GM19455 (cell line): Measurements from ENCODE around the gene FNDC3B.
"Not testable (repeated sequence)": the region's sequence is repeated elsewhere in the genome, so short reads cannot be mapped to it uniquely, and the experiment has no call there.

Experiments
- ATAC-seq: cut with Tn5 transposase; IDR thresholded peaks from one replicate; pipeline ENCODE4 v1.9.1; 2021; ENCODE audit not compliant: unreplicated experiment

The FNDC3B gene

DNA sequence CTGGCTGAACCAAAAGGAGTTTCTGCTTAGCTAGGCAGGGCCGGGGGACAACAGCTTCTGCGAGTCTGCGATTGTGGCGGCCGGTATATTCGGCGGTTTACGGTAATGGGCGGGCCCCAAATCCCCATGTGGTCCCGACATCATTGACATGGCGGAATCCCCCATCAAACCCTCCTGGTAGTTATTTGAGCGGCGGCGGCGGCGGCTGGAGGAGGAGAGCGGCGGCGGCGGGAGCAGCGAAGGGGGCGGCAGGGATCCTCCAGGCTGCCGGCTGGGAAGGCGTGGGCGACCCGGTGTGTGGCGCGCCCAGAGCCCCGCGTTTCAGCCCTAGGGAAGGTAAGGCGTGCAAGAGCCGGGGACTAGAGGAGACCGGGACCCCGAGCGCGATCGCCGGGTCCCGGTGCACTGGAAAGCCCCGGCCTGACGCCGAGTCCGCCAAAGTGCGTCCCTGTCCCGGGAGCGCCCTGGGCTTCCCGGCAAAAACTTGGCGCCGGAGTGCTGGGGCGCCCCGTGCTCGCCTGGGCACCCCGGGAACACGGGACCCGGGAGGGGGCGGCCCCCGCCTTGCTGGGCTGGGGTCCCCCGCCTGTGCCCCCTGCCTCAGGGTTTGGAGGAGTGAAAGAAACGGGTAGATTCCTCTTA, at the start of gene FNDC3B:
Gene FNDC3B, plus strand, starts transcription at position 143 of the 642 bp plus-strand sequence. CDS start 72,902 bp downstream, outside the sequence.
- ATAC-seq: peak; percentile 79

DNA sequence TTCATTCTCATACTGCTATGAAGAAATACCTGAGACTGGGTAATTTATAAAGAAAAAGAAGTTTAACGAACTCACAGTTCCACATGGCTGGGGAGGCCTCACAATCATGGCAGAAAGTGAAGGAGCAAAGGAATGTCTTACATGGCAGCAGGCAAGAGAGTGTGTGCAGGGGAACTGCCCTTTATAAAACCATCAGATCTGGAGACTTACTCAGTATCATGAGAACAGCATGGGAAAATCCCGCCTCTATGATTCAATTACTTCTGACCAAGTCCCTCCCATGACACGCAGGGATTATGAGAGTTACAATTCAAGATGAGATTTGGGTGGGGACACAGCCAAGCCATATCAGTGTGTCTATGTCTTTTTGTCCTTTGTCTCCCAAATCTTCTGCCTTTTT, 49.1 kb upstream of the FNDC3B start:
- ATAC-seq: not testable (repeated sequence)

DNA sequence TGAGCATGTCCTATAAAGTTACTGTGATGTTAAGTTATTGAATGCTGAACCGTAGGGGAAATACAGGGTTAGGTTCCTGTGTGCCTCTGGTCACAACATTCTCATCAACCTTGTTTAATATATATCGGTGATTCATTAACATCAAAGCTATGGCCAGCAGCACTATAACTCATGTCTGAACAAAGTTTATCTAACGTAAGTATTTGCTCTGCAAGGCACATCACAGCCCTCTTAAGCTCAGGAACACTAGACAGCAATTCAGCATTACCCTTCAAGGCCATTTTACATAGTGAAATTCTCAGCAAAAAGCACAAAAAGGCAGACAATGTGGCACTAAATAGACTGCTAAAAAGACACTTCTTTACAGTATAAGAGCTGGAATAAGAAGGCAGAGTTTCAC, 48.2 kb upstream of the FNDC3B start:
- ATAC-seq: no peak

DNA sequence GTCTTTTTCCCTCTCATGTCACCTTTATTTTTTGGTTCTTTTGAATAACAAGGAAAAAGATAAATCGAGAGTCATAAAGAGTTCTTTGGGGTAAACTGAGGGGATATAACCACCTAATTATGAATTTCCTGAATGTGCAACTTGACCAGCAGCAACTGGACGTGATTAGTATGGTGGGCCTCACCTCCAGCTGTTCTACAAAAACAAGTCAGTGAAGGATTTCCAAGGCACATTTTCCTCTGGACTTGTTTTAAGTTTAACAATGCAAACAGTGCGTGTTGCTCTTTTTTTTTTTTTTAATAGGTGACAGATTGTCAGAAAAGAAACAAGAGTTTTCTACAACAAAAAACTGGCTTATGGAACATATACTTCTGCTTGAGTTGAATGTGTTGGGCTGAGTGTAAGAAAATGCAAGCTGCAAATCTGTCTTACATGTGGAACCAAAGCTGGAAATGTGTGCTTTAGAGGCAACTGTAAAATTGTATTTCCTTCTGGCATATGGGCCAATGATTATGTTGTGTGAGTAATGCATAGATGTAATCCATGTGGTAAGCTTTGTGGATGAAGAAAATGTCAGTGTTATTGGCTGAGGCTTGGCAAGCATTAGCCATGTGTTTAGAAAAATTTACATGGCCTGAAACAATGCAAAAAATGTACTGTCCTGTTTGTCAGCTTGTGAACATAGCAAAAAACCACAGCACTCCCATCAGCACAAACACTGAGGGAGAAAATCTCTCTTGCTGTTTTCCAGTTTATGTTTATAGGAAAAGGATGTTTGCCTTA, 44.5 kb upstream of the FNDC3B start:
- ATAC-seq: no peak

DNA sequence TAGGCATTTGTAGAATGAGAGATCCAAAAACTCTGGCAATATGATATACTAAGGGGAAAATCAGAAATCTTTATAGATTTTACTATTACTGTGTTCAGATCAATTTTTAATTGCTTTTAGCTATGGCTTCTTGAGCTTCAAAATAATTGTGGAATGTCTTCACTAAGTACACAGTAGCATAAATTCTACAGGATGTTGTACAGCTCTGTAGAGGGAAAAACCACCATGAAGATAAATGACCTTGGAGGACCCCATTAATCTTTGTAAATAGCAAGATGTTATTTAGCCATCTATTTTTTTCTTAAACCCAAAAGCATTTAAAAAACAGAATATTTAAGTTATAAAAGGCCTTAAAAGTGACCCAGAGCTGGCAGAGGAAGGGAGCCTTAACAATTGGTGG, 43.9 kb upstream of the FNDC3B start:
- ATAC-seq: no peak

DNA sequence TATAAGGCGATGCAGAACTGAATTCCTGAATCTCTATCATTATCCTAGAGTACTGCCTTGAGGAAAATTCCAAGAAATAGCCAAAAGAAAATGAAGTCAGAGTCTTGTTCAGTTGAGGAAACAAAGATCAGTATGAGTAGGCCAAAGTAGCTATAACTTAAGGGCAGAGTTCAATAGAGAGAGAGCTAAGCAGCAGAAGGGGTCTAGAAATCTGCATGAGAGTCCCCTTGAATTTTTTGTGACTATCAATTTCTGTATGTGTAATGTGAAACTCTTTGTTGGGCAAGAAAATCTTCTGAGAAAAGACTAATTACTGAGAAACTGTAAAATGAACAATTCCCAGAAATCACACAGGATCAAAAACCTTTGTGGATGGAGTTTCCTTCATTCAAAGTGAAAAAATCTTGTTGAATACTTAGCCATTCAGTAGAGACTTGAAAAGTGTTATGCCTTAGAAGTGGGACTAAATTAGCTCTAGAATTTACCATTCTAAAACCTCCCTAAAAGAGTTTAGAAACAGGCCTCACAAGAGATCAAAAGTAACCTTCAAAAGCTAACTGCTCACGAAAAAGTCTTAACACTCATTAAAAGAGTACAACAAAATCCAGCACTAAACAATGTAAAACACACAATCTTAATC, 43.1 kb upstream of the FNDC3B start:
- ATAC-seq: no peak

DNA sequence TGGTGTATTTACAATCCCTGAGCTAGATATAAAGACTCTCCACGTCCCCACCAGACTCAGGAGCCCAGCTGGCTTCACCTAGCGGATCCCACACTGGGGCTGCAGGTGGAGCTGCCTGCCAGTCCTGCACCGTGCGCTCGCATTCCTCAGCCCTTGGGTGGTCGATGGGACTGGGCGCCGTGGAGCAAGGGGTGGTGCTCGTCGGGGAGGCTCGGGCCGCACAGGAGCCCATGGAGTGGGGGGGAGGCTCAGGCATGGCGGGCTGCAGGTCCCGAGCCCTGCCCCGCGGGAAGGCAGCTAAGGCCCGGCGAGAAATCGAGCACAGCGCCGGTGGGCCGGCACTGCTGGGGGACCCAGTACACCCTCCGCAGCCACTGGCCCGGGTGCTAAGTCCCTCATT, 40.6 kb upstream of the FNDC3B start:
- ATAC-seq: not testable (repeated sequence)

DNA sequence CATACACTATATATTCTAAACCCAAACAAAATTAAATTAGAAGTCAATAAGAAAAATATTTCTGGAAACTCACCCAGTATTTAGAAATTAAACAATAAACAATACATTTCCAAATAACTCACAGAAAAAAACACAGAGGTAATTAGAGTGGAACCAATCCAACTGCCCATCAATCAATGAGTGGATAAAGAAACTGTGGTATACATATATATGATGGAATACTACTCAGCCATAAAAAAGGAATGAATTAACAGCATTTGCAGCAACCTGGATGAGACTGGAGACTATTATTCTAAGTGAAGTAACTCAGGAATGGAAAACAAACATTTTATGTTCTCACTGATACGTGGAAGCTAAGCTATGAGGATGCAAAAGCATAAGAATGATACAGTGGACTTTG, 37.8 kb upstream of the FNDC3B start:
- not testable (repeated sequence) for ATAC-seq

DNA sequence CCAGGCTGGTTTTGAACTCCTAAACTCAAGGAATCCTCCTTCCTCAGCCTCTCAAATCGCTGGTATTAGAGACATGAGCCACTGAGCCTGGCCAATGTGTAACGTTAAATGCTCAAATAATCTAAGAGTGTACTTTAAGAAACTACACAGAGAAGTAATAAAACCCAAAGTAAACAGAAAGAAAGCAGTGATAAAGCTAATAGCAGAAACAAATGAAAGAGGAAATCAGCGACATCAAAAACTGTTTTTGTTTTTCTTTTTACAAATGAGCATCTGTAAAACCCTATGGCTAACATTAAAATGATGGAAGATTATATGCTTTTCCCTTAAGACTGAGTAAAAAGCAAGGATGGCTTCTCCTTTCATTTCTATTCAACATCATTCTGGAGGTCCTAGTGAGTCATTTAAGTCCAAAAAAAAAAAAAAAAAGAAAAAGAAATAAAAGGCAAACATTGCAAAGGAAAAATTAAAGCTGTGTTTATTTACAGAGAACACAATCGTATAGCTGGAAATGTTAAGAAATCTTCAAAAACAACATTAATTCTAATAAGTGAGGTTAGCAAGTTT, 36.8 kb upstream of the FNDC3B start:
- ATAC-seq: no peak

DNA sequence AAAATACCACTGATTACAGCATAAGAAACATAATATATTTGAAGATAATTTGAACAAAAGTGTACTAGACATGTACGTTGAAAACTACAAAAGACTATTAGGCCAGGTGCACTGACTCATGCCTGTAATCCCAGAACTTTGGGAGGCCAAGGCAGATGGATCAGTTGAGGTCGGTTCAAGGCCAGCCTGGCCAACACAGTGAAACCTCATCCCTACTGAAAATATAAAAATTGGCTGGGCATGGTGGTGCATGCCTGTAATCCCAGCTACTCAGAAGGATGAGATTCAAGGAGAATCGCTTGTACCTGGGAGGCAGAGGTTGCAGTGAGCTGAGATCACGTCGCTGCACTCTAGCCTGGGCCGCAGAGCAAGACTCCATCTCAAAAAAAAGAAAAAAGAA, 36.2 kb upstream of the FNDC3B start:
- no peak for ATAC-seq

DNA sequence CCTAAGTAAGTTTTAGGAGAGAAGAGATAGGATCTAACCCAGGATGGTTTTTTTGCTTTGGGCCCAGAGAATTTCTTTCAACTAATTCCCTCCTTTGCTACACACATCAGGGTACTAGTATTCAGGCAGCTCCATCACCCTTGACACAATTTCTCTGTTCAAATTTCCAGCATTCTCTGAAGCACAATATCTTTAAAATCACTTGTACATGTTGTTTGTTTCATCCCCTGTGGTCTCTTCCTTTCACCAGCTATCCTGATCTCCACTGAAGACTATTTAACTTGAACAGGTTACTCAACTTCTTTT, 32.4 kb upstream of the FNDC3B start:
- no peak for ATAC-seq

DNA sequence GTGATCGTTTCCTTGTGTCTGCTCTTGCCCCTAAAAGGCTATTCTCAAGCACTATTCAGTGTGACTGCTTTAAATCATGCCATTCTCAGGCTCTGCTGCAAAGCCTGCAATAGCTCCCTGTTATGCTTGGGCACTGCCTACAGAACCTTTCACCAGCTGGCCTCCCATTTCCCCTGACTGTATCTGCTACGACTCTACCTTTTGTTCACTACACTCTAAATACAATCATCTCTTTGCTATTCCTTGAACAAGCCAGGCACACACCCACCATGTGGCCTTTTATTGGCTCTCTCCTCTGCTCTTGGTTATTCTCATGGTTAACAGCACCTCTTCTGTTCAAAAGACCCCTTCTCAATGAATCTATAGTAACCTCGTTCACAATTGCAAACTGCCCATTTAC, 29.6 kb upstream of the FNDC3B start:
- ATAC-seq: no peak

DNA sequence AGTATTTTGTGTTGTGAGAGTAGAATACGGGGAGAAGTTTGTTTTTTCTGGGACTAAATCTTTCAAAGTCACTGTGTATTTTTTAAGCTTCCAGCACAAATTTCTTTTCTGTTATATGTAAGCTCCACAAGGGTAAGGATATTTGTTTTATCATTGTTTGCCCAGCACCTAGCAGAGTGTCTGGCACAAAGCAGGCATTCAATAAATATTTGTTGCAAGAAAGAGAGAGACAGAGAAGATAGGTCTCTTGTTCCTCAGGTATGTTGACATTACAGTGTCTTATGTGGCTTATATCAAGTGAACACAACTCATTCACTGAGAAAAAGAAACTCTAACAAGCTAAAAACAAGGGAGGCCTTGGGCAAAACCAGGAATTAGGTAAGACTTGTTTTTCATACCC, 26.6 kb upstream of the FNDC3B start:
- ATAC-seq: no peak

DNA sequence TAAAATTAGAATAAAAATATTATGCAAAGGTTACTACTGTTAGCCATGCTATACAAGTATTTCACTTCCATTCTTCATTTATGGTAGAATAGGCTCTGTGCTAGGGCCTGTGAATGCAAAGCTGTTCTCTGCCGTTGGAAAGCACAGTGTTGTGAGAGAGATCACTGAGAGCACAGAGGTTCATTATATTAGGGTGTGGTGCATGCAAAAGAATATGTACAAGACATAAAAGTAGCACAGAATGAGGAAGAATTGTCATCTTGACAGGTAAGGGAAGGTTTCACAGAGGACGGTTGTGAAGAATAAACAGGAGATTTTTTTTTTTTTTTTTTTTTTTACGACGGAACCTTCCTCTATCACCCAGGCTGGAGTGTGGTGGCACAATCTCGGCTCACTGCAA, 25.2 kb upstream of the FNDC3B start:
- ATAC-seq: no peak

DNA sequence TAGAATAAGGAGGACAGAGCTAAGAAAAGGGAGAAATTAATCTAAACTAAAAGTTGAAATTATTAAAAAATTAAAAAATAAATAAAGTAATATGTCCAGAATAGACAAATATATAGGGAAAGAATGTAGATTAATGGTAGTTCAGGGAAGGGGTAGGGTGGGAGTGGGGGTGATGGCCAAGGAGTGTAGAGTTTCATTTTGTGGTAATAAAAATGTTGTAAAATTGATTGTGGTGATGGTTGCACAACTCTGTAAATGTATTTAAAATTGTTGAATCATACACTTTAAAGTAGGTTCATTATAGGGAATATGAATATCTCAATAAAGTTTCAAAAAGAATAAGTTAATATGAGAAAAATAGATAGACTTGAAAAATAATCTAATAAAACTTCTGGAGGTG, 21.0 kb upstream of the FNDC3B start:
- ATAC-seq: no peak

DNA sequence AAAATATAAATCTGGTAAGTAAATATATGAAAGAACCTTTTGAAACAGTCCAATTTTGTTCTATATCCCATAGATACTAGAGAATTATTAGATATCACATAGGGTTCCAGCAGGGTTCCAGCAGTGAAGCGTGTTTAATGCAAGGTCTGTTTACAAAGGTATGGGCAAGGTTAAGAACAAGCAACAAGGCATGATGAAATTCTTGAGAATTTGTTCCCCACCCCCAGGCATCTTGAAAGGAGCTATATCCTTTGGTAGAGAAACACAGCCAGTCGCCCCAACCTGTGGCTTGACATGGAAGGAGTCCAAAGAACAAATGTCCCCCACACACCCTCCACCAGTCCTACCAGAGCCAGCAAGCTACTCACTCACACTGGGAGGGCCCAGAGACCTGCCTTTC, 18.6 kb upstream of the FNDC3B start:
- no peak for ATAC-seq

DNA sequence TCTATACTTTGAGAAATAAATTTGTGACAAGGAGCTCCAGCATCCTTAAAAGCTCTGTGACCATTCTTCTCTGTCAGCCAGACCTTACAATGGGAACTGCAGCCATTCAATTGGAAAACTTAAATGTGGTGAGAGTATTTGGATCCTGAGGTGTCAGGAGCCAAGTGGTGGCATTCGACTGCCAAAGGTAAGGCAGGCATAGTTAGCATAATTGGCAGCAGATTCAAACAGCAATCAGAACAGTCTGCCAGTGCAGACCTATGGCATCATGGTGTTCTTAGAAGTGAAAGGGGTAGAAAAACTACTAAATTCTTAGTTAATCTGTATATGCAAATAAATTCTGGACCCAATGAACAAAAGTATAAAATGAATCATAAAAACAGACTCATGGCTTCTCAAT, 18.2 kb upstream of the FNDC3B start:
- ATAC-seq: no peak

DNA sequence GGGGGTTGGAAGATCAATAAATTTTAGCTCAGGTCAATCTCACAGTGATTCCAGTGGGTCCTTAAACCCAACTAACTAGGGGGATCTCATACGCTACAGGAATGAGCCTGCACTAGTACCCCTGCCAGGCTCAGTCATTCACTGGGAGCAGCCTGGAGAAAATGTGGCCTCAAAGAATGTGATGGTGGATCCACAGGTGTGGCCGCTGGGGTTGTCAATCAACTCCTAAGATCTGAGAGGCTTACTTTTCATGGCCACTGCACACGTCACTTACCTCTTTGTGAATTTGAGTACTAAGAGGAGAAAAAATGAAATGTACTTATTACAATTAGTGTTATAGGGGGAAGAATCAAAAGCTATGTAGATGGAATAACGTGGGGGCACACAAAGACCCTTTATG, 17.5 kb upstream of the FNDC3B start:
- ATAC-seq: no peak

DNA sequence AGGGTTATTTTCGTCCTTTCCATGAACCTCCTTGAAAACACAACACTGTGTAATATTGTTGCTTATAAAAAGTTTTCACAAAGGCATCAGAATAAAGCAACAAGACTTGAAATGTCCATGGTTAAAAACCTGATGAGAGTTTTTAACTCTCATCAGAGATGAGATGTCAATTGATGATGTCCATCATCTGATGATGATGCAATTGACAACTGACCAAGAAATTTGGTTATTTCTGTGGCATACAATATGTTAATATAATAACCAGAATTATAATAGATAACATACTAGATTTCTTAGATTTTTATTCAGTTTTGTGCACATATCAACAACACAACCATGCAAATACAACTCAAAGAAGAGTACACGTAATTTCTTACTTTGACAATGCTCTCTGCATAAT, 15.5 kb upstream of the FNDC3B start:
- ATAC-seq: no peak

DNA sequence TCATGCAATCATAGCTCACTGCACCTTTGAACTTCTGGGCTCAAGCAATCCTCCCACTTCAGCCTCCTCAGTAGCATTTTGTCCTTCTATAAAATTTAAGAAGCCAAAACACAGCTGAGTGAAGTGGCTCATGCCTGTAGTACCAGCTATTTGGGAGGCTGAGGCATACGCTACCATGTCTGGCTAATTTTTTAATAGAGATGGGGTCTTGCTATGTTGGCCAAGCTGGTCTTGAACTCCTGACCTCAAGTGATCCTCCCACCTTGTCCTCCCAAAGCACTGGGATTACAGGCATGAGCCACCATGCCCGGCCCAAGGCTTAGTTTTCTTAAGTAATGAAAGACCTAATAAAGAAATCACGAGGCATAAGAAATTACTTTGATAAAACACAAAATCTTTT, 14.7 kb upstream of the FNDC3B start:
- ATAC-seq: no peak

DNA sequence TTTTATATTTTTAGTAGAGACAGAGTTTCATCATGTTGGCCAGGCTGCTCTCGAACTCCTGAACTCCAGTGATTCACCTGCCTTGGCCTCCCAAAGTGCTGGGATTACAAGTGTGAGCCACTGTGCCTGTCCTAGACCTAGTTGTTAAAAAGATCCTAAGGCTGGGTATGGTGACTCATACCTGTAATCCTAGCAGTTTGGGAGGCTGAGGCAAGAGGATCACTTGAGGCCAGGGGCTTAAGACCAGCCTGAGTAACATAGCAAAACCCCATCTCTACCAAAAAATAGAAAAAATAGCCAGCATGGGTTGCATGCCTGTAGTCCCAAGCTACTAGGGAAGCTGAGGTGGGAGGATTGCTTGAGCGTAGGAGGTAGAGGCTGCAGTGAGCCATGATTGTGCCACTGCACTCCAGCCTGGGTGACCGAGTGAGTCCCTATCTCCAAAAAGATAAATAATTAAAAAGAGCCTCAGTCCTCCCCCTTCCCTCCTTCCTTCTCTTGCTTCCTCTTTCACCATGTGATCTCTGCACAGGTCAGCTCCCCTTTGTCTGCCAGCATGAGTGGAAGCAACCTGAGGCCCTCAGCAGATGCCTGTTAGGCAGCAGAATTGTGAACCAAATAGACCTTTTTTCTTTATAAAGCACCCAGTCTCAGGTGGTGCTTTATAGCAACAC, 9.8 kb upstream of the FNDC3B start:
- ATAC-seq: no peak

DNA sequence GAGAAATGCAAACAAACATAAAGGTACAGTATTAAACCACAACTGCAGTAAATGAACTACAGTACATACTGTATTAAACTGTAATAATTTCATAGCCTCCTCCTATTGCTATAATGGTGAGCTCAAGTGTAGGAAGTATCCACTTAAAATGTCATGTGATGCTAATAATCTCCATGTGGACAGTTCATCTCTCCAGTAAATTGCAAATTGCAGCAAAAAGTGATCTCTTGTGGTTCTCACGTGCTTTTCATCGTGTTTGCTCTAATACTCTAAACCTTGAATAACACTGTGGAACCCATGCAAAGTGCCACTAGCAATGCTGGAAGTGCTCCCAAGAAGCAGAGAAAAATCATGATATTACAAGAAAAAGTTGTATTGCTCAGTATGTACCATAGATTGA, 9.2 kb upstream of the FNDC3B start:
- ATAC-seq: no peak
